Activated CD4-positive, alpha-beta memory T cell treated with anti-CD3 and anti-CD28 coated beads for 36 hours (primary cell): ENCODE measurements around the gene DPP3. TPM values are rescaled to one million over a fixed set of nuclear protein-coding genes. Genes with fewer than 3 reads are reported as not detected.
A peak's percentile ranks its signal among the peaks of the same experiment; 100 is the strongest.
"Not testable (repeated sequence)": the region's sequence is repeated elsewhere in the genome, so short reads cannot be mapped to it uniquely, and the experiment has no call there.

Source experiments
- CTCF ChIA-PET: fragments of 350-600 bp; sonication (Branson Sonifier 250); formaldehyde crosslinking; loops from one replicate; lab custom pipeline; 2021; ENCODE audit warnings: antibody characterized with exemption, inconsistent platforms; lab: Charles Lee
- POLR2A ChIA-PET: fragments of 350-600 bp; sonication (Branson Sonifier 250); formaldehyde crosslinking; loops from one replicate; lab custom pipeline; 2021; ENCODE audit warnings: antibody characterized with exemption; lab: Charles Lee
- DNase-seq: peaks from one replicate; pipeline ENCODE4 v3.0.0-alpha.2; 2020
- H3K27ac Mint-ChIP-seq: one replicate; pipeline ENCODE4 v1.8.0; 2021; ENCODE audit warnings: mixed read lengths
- H3K27me3 Mint-ChIP-seq: one replicate; pipeline ENCODE4 v1.8.0; 2021; ENCODE audit warnings: mixed read lengths
- H3K36me3 Mint-ChIP-seq: one replicate; pipeline ENCODE4 v1.8.0; 2021; ENCODE audit warnings: mixed read lengths
- H3K4me1 Mint-ChIP-seq: one replicate; pipeline ENCODE4 v1.8.0; 2021; ENCODE audit warnings: low read depth, mixed read lengths
- H3K4me3 Mint-ChIP-seq: one replicate; pipeline ENCODE4 v1.8.0; 2021; ENCODE audit warnings: mild to moderate bottlenecking, mixed read lengths
- H3K9me3 Mint-ChIP-seq: one replicate; pipeline ENCODE4 v1.8.0; 2021; ENCODE audit warnings: mixed read lengths
- intact Hi-C: fragments of 100-400 bp; cut with micrococcal nuclease; formaldehyde crosslinking; loops from one replicate; pipeline ENCODE4 v1.15.1; 2023
- total RNA-seq, 2 experiments: library from RNA; stranded (reverse); gene quantifications; one replicate each; pipeline ENCODE4 v1.2.3, GENCODE V29; 2021

Gene DPP3
- 10 to 100 TPM; 76.1 to 89.7 TPM for total RNA-seq

- Mint-ChIP-seq H3K27ac (peak within 1 kb of the TSS; percentile 87), H3K9me3 (no peaks in the 10 kb centered on the region), H3K4me3 (peak within 1 kb of the TSS; percentile 88), H3K36me3 (peaks cover 9% of the 10 kb centered on the region), H3K4me1 (peaks cover 25% of the 10 kb centered on the region), H3K27me3 (no peaks in the 10 kb centered on the region)
- peak; percentile 98 for DNase-seq
- ChIA-PET CTCF (interaction anchor here (0.6 to 1.4 kb wide), 17 partner anchors 9 to 198 kb away, joined by 3 to 13 read pairs (median 3); partner anchors contain the start of genes MRPL11, PELI3 and RBM4B), POLR2A (interaction anchor here (0.5 to 2.0 kb wide), 13 partner anchors 11 to 863 kb away, joined by 3 to 15 read pairs (median 5); partner anchors contain the start of genes B4GAT1, CTSF, MRPL11 and PELI3)
- intact Hi-C loops: loop anchor here (1.0 kb wide), 4 partner anchors 14 to 198 kb away; partner anchors contain the start of genes ACTN3, PELI3 and ZDHHC24
These were observed at the start of gene DPP3 for GRCh38 chr11:66480117-66480938. Gene DPP3, plus strand, starts transcription at chr11:66480434. Its CDS starts 1,767 bp downstream, at chr11:66482201.

DNA sequence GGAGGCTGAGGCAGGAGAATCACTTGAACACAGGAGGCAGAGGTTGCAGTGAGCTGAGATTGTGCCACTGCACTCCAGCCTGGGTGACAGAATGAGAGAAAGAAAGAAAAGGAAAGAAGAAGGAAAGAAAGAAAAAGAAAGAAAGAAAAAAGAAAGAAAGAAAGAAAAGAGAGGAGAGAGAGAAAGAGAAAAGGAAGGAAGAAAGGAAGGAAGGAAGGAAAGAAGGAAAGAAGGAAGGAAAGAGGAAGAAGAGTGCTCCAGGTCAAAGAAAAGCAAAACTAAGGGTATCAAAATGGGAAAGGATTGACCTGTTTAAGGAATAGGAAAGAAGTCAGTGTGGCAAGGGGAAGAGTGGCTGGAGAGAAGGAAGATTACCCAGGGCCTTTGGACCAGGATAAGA is 48.9 kb upstream of the DPP3 start:
- H3K27ac Mint-ChIP-seq, POLR2A ChIA-PET: not testable (repeated sequence)

GRCh38 chr11:66431871-66432329 is 48.3 kb upstream of the DPP3 start:
- CTCF ChIA-PET: interaction anchor here (1.1 to 7.3 kb wide), 2 partner anchors 24 to 47 kb away, joined by 3 to 104 read pairs; no protein-coding TSS in a partner anchor
- not testable (repeated sequence) for H3K27me3 Mint-ChIP-seq, H3K4me1 Mint-ChIP-seq, DNase-seq, H3K27ac Mint-ChIP-seq, H3K9me3 Mint-ChIP-seq, H3K4me3 Mint-ChIP-seq
- intact Hi-C loops: loop anchor here (2.0 kb wide), 1 partner anchor 247 kb away; no protein-coding TSS in a partner anchor
- POLR2A ChIA-PET: interaction anchor here (0.6 kb wide), 1 partner anchor 31 kb away, joined by 3 read pairs; no protein-coding TSS in a partner anchor
- peaks cover 13% of the 10 kb centered on the region for H3K36me3 Mint-ChIP-seq

More for the DNA sequence above, 48.9 kb upstream of the DPP3 start:
- H3K36me3 Mint-ChIP-seq: peaks cover 13% of the 10 kb centered on the region
- intact Hi-C loops: loop anchor here (2.0 kb wide), 1 partner anchor 248 kb away; no protein-coding TSS in a partner anchor
- H3K27me3 Mint-ChIP-seq, H3K4me3 Mint-ChIP-seq, DNase-seq, H3K9me3 Mint-ChIP-seq, H3K4me1 Mint-ChIP-seq: not testable (repeated sequence)
- CTCF ChIA-PET: interaction anchor here (1.1 to 7.3 kb wide), 4 partner anchors 8 to 23 kb away, joined by 3 to 104 read pairs (median 12); partner anchors contain the start of gene MRPL11

- POLR2A ChIA-PET: interaction anchor here (0.6 kb wide), 1 partner anchor 31 kb away, joined by 3 read pairs; no protein-coding TSS in a partner anchor
- peaks cover 2% of the 10 kb centered on the region for H3K4me1 Mint-ChIP-seq
These were observed 47.6 kb upstream of the DPP3 start for GRCh38 chr11:66432597-66432996.

GRCh38 chr11:66437979-66438503 is 42.2 kb upstream of the DPP3 start:
- Mint-ChIP-seq H3K36me3 (peaks cover 7% of the 10 kb centered on the region), H3K27me3 (peaks cover 2% of the 10 kb centered on the region), H3K9me3 (peaks cover 3% of the 10 kb centered on the region), H3K4me3 (peak overlapping the region; percentile 86), H3K27ac (peak overlapping the region; percentile 99), H3K4me1 (peaks cover 13% of the 10 kb centered on the region)
- DNase-seq: no peak
- intact Hi-C loops: loop anchor here (2.0 kb wide), 2 partner anchors 29 to 241 kb away; no protein-coding TSS in a partner anchor
- CTCF ChIA-PET: interaction anchor here (0.8 to 2.8 kb wide), 23 partner anchors 8 to 240 kb away, joined by 3 to 38 read pairs (median 5); partner anchors contain the start of genes BRMS1, CCDC87, CCS and DPP3
- POLR2A ChIA-PET: interaction anchor here (0.6 to 1.7 kb wide), 9 partner anchors 17 to 240 kb away, joined by 3 to 8 read pairs (median 4); partner anchors contain the start of genes DPP3, NPAS4, RBM4B and SLC29A2

More at GRCh38 chr11:66432597-66432996, 47.6 kb upstream of the DPP3 start:
- intact Hi-C loops: no loop called here
- Mint-ChIP-seq H3K4me3 (no peak overlapping the region), H3K9me3 (no peaks in the 10 kb centered on the region), H3K27me3 (no peaks in the 10 kb centered on the region), H3K27ac (no peak overlapping the region), H3K36me3 (peaks cover 13% of the 10 kb centered on the region)
- no peak for DNase-seq
- CTCF ChIA-PET: interaction anchor here (0.7 to 7.3 kb wide), 6 partner anchors 15 to 246 kb away, joined by 3 to 104 read pairs (median 4); partner anchors contain the start of genes DPP3 and RBM4B

DNA sequence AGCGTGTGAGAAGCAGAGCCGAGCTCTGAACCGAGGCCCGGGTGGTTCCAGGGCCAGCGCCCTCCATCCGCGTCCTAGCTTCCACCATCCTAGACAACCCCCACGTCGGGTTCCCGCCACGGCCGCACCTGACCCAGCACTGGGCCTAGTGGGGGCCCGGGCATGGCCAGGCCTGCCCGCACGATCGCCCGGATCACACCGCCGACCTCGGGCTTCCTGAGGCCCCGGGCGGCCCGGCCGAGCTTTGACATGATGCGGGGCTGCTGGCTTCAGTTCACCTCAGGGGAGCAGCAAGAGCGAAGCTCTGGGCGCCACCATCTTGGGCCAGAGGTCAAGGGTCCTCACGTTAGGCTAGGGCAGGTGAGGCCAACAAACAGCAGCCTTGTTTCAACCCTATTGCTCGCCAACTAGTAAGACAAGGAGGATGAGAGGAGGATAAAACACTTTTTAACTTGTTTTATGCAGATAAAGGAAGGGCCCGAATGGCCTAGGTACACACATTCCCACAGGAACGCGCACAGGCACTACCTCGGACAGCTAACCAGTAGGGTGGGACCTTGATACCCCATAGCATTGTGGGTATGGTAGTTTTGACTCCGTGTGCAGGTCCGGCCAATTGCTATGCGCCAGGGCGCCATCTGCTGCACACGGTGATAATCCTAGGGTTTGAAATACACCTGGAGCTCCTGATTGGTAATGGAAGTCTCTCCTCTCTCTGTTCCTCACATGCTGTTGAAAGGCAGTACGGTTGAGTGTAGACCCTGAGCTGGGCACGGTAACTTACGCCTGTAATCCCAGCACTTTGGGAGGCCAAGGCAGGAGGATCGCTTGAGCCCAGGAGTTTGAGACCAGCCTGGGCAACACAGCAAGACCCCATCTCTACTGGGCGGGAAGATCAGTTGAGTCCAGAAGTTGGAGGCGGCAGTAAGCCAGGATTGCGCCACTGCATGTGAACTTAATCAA is 41.4 kb upstream of the DPP3 start, which contains the start of gene MRPL11:
Gene MRPL11, minus strand, starts transcription at position 345 of the 963 bp plus-strand sequence. Its CDS starts 94 bp downstream, at position 251.
- intact Hi-C loops: loop anchor here (1.0 to 2.0 kb wide), 4 partner anchors 28 to 240 kb away; partner anchors contain the start of gene PELI3
- Mint-ChIP-seq H3K27ac (peak within 1 kb of the TSS; percentile 99), H3K27me3 (peaks cover 3% of the 10 kb centered on the region), H3K4me1 (peaks cover 13% of the 10 kb centered on the region), H3K36me3 (peaks cover 5% of the 10 kb centered on the region), H3K4me3 (peak within 1 kb of the TSS; percentile 86), H3K9me3 (peaks cover 10% of the 10 kb centered on the region)
- ChIA-PET CTCF (interaction anchor here (0.6 to 2.8 kb wide), 37 partner anchors 9 to 239 kb away, joined by 3 to 38 read pairs (median 4); partner anchors contain the start of genes BRMS1, CCDC87, CCS and DPP3), POLR2A (interaction anchor here (0.6 to 1.7 kb wide), 12 partner anchors 17 to 324 kb away, joined by 3 to 8 read pairs (median 4); partner anchors contain the start of genes DPP3, NPAS4, PELI3 and RBM4B)
- DNase-seq: peak; percentile 94

- H3K27me3 Mint-ChIP-seq, H3K27ac Mint-ChIP-seq, H3K36me3 Mint-ChIP-seq, DNase-seq, H3K4me3 Mint-ChIP-seq, intact Hi-C loops: not testable (repeated sequence)
- peaks cover 13% of the 10 kb centered on the region for H3K4me1 Mint-ChIP-seq
- POLR2A ChIA-PET: interaction anchor here (1.2 kb wide), 1 partner anchor 26 kb away, joined by 3 read pairs; the partner anchor contains the start of gene PELI3
- CTCF ChIA-PET: interaction anchor here (1.7 to 2.8 kb wide), 3 partner anchors 32 to 237 kb away, joined by 4 to 28 read pairs (median 8); partner anchors contain the start of gene RBM4B
- H3K9me3 Mint-ChIP-seq: peaks cover 12% of the 10 kb centered on the region
These were observed 39.9 kb upstream of the DPP3 start for GRCh38 chr11:66440101-66440939.

DNA sequence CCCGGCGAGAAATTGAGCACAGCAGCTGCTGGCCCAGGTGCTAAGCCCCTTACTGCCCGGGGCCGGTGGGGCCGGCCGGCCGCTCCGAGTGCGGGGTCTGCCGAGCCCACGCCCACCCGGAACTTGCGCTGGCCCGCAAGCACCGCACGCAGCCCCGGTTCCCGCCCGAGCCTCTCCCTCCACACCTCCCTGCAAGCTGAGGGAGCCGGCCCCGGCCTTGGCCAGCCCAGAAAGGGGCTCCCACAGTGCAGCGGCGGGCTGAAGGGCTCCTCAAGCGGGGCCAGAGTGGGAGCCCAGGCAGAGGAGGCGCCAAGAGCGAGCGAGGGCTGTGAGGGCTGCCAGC is 39.3 kb upstream of the DPP3 start:
- peaks cover 13% of the 10 kb centered on the region for H3K4me1 Mint-ChIP-seq
- DNase-seq, intact Hi-C loops, H3K27ac Mint-ChIP-seq, POLR2A ChIA-PET, H3K27me3 Mint-ChIP-seq, H3K4me3 Mint-ChIP-seq, H3K36me3 Mint-ChIP-seq: not testable (repeated sequence)
- peaks cover 12% of the 10 kb centered on the region for H3K9me3 Mint-ChIP-seq
- CTCF ChIA-PET: interaction anchor here (1.7 to 1.9 kb wide), 2 partner anchors 33 to 38 kb away, joined by 4 to 8 read pairs; no protein-coding TSS in a partner anchor

DNA sequence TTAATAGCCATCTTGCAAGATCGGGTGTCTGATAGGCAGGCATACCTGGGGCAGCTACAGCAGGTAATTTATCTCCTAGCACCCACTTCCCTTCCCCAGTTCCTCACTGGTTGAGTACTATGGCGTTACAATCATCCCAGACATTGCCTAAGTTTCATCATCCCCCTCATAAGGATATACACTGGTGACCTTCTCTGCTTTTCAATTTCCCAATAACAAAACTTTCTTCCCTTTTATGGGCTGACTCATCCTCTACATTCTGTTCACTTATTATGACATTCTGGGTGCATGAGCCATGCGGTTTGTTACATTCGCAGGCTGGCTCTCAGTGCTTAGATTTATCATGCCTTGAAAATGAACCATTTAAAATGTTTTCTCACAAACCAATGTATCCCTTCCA is 36.6 kb upstream of the DPP3 start:
- Mint-ChIP-seq H3K27ac (no peak overlapping the region), H3K4me3 (no peak overlapping the region), H3K36me3 (no peaks in the 10 kb centered on the region), H3K9me3 (peaks cover 12% of the 10 kb centered on the region), H3K4me1 (peaks cover 3% of the 10 kb centered on the region), H3K27me3 (peaks cover 6% of the 10 kb centered on the region)
- DNase-seq: no peak
- intact Hi-C loops: no loop called here
- CTCF ChIA-PET: interaction anchor here (1.0 kb wide), 1 partner anchor 35 kb away, joined by 3 read pairs; no protein-coding TSS in a partner anchor
- POLR2A ChIA-PET: no interaction called here
